ENCODE results near the gene IPO4. TPM values are rescaled to one million over a fixed set of nuclear protein-coding genes. Genes with fewer than 3 reads are reported as not detected.

IPO4 gene
- total and polyA plus RNA-seq, 2 of the 13 experiments (the other 11 are each of a cell fraction or from before 2014, with no cell fraction given) = 39.0 to 179 TPM

- TF ChIP-seq FOXP4 (CRISPR knock-in tag; IDR thresholded peaks at IDR 0.05) (peak; percentile 88), ZNF354B (CRISPR knock-in tag; IDR thresholded peaks at IDR 0.05) (peak; percentile 98), NCOA5 (CRISPR knock-in tag; IDR thresholded peaks at IDR 0.05) (peak; percentile 18; the same call in 1 of the 2 replicates), IRX3 (CRISPR knock-in tag; IDR thresholded peaks at IDR 0.05; ENCODE audit: borderline replicate concordance, low read depth) (peak; percentile 98), ZNF343 (CRISPR knock-in tag; IDR thresholded peaks at IDR 0.05) (peak; percentile 95), ZNF558 (CRISPR knock-in tag; IDR thresholded peaks at IDR 0.05; ENCODE audit: borderline replicate concordance) (no peak), FOXA3 (CRISPR knock-in tag; IDR thresholded peaks at IDR 0.05) (peak; percentile 94), ZNF660 (CRISPR knock-in tag; IDR thresholded peaks at IDR 0.05; ENCODE audit: borderline replicate concordance, low read depth) (peak; percentile 91), RFX1 (IDR thresholded peaks at IDR 0.05) (peak; percentile 99), E2F2 (CRISPR knock-in tag; IDR thresholded peaks at IDR 0.05; ENCODE audit: borderline replicate concordance) (peak; percentile 97), PAF1 (CRISPR knock-in tag; IDR thresholded peaks at IDR 0.05) (peak; percentile 57; the same call in 1 of the 2 replicates), SMYD3 (CRISPR knock-in tag; IDR thresholded peaks at IDR 0.05) (peak; percentile 100), MLX (CRISPR knock-in tag; IDR thresholded peaks at IDR 0.05) (peak; percentile 92), ETV6 (CRISPR knock-in tag; conservative IDR thresholded peaks at IDR 0.05) (peak; percentile 99), YEATS2 (CRISPR knock-in tag; IDR thresholded peaks at IDR 0.05; ENCODE audit: borderline replicate concordance) (peak; percentile 100), NR1H2 (CRISPR knock-in tag; IDR thresholded peaks at IDR 0.05; ENCODE audit: borderline replicate concordance, low read depth) (peak; percentile 74; the same call in 1 of the 2 replicates), NFE2L2 (IDR thresholded peaks at IDR 0.05; ENCODE audit: low read length) (peak; percentile 57), SP2 (CRISPR knock-in tag; IDR thresholded peaks at IDR 0.05) (peak; percentile 86), BCL6 (CRISPR knock-in tag; IDR thresholded peaks at IDR 0.05) (peak; percentile 83), RNF2 (conservative IDR thresholded peaks at IDR 0.05; ENCODE audit: low read depth) (peak; percentile 92), ZNF567 (CRISPR knock-in tag; IDR thresholded peaks at IDR 0.05; ENCODE audit: borderline replicate concordance) (peak; percentile 85; the same call in 1 of the 2 replicates), PHF21A (CRISPR knock-in tag; IDR thresholded peaks at IDR 0.05) (no peak), TOPORS (CRISPR knock-in tag; IDR thresholded peaks at IDR 0.05) (peak; percentile 99), IRF1 (CRISPR knock-in tag; IDR thresholded peaks at IDR 0.05; ENCODE audit: low read depth) (peak; percentile 85), ZNF446 (CRISPR knock-in tag; IDR thresholded peaks at IDR 0.05) (peak; percentile 39; the same call in 1 of the 2 replicates), WIZ (CRISPR knock-in tag; IDR thresholded peaks at IDR 0.05) (peak; percentile 96), SALL2 (CRISPR knock-in tag; IDR thresholded peaks at IDR 0.05) (peak; percentile 100), ZIK1 (CRISPR knock-in tag; IDR thresholded peaks at IDR 0.05; ENCODE audit: borderline replicate concordance, low read depth) (peak; percentile 93; the same call in 1 of the 2 replicates)
Measured at GRCh38 chr14:24188251-24189058, at the start of gene IPO4 (continued).

All from HepG2 (cell line).